Measurements from ENCODE around the gene PCBP2. TPM values are rescaled to one million over a fixed set of nuclear protein-coding genes. Genes with fewer than 3 reads are reported as not detected.
"Not testable (repeated sequence)": the region's sequence is repeated elsewhere in the genome, so short reads cannot be mapped to it uniquely, and the experiment has no call there.

PCBP2 gene
- total RNA-seq, 1 donor from 2014 or later: 713 TPM

GRCh38 chr12:53472056-53472582 is 20.2 kb downstream of the PCBP2 start:
- DNase-seq (ENCODE audit: low spot score): no peak

- no peak for DNase-seq (ENCODE audit: low spot score)
These were observed 22.2 kb downstream of the PCBP2 start for GRCh38 chr12:53474077-53474476.

- no peak for DNase-seq (ENCODE audit: low spot score)
These were observed 22.9 kb downstream of the PCBP2 start for GRCh38 chr12:53474819-53475218.

- no peak for DNase-seq (ENCODE audit: low spot score)
These were observed 24.9 kb downstream of the PCBP2 start for GRCh38 chr12:53476769-53477209.

GRCh38 chr12:53478865-53479264 is 27.0 kb downstream of the PCBP2 start:
- no peak for DNase-seq (ENCODE audit: low spot score)

GRCh38 chr12:53479331-53479730 is 27.4 kb downstream of the PCBP2 start:
- no peak for DNase-seq (ENCODE audit: low spot score)

GRCh38 chr12:53480491-53481442 is 28.9 kb downstream of the PCBP2 start:
- no peak for DNase-seq (ENCODE audit: low spot score)

GRCh38 chr12:53481458-53481857 is 29.6 kb downstream of the PCBP2 start:
- not testable (repeated sequence) for DNase-seq (ENCODE audit: low spot score)

- no peak for DNase-seq (ENCODE audit: low spot score)
These were observed 30.2 kb downstream of the PCBP2 start for GRCh38 chr12:53481939-53482586.

- no peak for DNase-seq (ENCODE audit: low spot score)
These were observed 30.8 kb downstream of the PCBP2 start for GRCh38 chr12:53482626-53483168.

GRCh38 chr12:53483225-53483978 is 31.5 kb downstream of the PCBP2 start:
- DNase-seq (ENCODE audit: low spot score): no peak

- DNase-seq (ENCODE audit: low spot score): no peak
These were observed 32.1 kb downstream of the PCBP2 start for GRCh38 chr12:53483979-53484377.

- no peak for DNase-seq (ENCODE audit: low spot score)
These were observed 33.0 kb downstream of the PCBP2 start for GRCh38 chr12:53484686-53485575.

GRCh38 chr12:53485955-53486735 is 34.2 kb downstream of the PCBP2 start:
- DNase-seq (ENCODE audit: low spot score): no peak

- no peak for DNase-seq (ENCODE audit: low spot score)
These were observed 35.0 kb downstream of the PCBP2 start for GRCh38 chr12:53486736-53487487.

GRCh38 chr12:53489242-53489864 is 37.5 kb downstream of the PCBP2 start:
- DNase-seq (ENCODE audit: low spot score): no peak

- no peak for DNase-seq (ENCODE audit: low spot score)
These were observed 40.3 kb downstream of the PCBP2 start for GRCh38 chr12:53492188-53492587.

- peak; percentile 94 for DNase-seq (ENCODE audit: low spot score)
These were observed 41.1 kb downstream of the PCBP2 start for GRCh38 chr12:53492830-53493609.

All from mucosa of gallbladder (tissue), 1 donor.